DND-41 (cell line): ENCODE measurements around the gene HNRNPH3.

Experiments
- CTCF ChIP-seq: IDR thresholded peaks from 2 replicates; pipeline ENCODE4 v1.5.1; 2012; ENCODE audit warnings: borderline replicate concordance, low read length, moderate library complexity, mild to moderate bottlenecking; ENCODE audit not compliant: poor library complexity, severe bottlenecking; ENCODE audit errors: extremely low read depth
- EZH2 ChIP-seq: IDR thresholded peaks from 3 replicates; pipeline ENCODE4 v1.6.1; 2012; ENCODE audit warnings: borderline replicate concordance, low read depth, mild to moderate bottlenecking, moderate library complexity, low read length, inconsistent platforms; ENCODE audit not compliant: severe bottlenecking

DNA sequence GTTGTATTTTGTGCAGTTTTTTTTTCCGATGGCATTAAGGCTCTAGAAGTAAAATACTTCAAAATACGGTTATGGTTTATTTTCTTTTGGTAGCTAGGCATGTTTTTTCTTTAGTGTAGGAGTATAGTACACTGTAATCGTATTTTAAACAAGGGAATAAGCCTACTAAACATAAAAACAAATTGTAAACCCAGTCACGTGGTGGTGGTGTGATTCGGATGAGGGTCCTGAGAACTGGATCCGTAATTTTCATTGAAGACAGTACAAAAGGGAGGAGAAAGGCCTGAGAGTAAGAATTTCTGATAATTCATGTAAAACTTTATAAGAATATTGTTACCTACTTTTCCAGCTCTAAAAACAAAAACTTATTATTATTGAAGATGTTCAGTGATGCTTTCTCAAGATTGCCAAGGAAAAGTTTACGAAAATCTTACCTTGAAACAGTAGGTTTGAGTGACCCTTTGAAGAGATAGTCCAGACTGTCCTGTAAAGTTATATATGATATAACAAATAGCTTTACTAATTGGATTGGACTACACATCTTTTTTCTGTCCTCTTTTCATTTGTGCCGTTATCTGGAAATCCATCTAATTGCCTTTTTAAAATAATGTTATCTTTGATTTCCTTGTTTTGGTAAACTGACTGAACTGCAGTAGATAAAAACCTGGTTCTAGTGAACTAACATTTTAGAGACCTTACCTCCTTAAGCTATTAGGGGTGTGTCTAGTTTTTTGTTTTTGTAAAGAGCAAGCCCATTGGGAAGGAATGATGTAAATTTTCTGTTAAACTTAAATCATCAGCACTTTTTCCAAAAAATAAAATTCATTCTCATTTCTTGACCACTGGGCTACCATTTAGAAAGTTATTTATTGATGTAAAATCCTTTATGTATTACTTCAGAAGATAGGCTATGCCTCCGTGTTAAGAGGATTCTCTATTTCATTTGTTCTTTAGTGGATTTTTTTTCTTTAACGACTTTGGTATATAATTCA lies 1.9 kb downstream of the HNRNPH3 start:
- TF ChIP-seq CTCF (no peak), EZH2 (no peak)
